ENCODE measurements around the gene AASDH.
A peak's percentile ranks its signal among the peaks of the same experiment; 100 is the strongest.

Gene AASDH

GRCh38 chr4:56416349-56416748, 29.1 kb upstream of the AASDH start:
- H3K4me3 ChIP-seq (ENCODE audit: low read length), result no peak overlapping the region
- no peaks in the 10 kb centered on the region for H3K36me3 ChIP-seq (ENCODE audit: control insufficient read depth, insufficient read depth, low read length)
- no peaks in the 10 kb centered on the region for H3K9me3 ChIP-seq (ENCODE audit: control insufficient read depth, low read length)
- H3K4me1 ChIP-seq (ENCODE audit: control insufficient read depth, insufficient read depth, low read length), result no peaks in the 10 kb centered on the region
- H3K27me3 ChIP-seq (ENCODE audit: control insufficient read depth, insufficient read depth, low read length), result no peaks in the 10 kb centered on the region
- H3K9ac ChIP-seq (ENCODE audit: low read length), result no peak overlapping the region

DNA sequence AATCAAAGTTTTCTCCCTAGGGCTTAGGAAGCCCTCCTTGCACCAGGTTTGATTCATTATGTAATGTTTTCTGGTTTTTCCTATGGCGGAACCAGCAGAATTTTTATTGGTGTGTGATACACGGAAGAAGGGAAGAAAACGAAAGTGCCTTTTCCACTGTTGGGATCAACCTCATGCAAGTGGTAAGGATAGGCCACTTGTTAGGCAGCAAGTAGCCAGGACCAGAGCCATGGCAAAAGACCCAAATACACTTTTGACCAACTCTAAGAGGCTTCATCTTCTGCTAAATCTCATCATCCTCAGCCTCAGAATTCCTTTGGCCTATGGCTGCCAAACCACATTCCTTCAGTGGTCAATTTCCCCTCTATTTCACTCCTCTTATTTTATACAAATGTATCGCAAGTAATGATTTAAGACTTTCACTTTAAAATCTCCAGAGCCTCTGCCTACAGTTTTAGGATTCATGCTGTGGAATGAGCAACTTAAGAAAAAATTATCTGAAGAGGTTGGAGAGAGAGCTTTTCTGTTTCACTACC, 26.9 kb upstream of the AASDH start:
- H3K9ac ChIP-seq (ENCODE audit: low read length), result no peak overlapping the region

GRCh38 chr4:56410247-56411062, 23.2 kb upstream of the AASDH start:
- H3K4me3 ChIP-seq (ENCODE audit: low read length), result no peak overlapping the region
- peak overlapping the region; percentile 18 for H3K9ac ChIP-seq (ENCODE audit: low read length)
- no peaks in the 10 kb centered on the region for H3K36me3 ChIP-seq (ENCODE audit: control insufficient read depth, insufficient read depth, low read length)
- H3K27me3 ChIP-seq (ENCODE audit: control insufficient read depth, insufficient read depth, low read length), result no peaks in the 10 kb centered on the region
- no peaks in the 10 kb centered on the region for H3K4me1 ChIP-seq (ENCODE audit: control insufficient read depth, insufficient read depth, low read length)
- no peaks in the 10 kb centered on the region for H3K9me3 ChIP-seq (ENCODE audit: control insufficient read depth, low read length)

More for the DNA sequence above, 26.9 kb upstream of the AASDH start:
- no peak overlapping the region for H3K4me3 ChIP-seq (ENCODE audit: low read length)
- no peaks in the 10 kb centered on the region for H3K36me3 ChIP-seq (ENCODE audit: control insufficient read depth, insufficient read depth, low read length)
- no peaks in the 10 kb centered on the region for H3K9me3 ChIP-seq (ENCODE audit: control insufficient read depth, low read length)
- no peaks in the 10 kb centered on the region for H3K27me3 ChIP-seq (ENCODE audit: control insufficient read depth, insufficient read depth, low read length)
- no peaks in the 10 kb centered on the region for H3K4me1 ChIP-seq (ENCODE audit: control insufficient read depth, insufficient read depth, low read length)

DNA sequence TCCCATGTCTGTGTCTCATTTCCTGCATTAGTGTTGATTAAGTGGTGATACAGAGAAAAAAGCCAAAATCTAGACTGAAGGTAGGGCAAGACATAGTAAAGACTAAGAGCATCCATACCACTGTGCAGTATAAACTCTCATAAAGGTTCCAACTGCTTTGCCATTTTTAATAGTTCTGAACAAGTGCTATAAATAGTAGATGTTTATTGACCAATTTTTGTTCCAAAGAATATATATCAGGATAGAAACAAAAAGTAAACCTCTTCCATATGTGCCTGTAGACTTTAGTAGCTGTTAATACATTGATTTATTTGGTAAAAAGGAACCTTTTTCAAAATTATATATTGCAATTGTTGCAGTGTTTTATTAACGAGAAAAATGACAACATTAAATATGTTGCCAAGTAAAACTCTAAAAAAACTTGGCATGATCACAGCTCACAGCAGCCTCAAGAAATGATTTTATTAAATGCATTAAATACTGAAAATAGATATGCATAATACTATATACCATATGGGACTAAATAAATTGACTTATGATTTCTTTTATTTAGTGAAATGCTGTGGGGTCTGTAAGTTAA, 22.3 kb upstream of the AASDH start:
- Histone ChIP-seq H3K4me3 (ENCODE audit: low read length) (no peak overlapping the region), H3K4me1 (ENCODE audit: control insufficient read depth, insufficient read depth, low read length) (no peaks in the 10 kb centered on the region), H3K36me3 (ENCODE audit: control insufficient read depth, insufficient read depth, low read length) (no peaks in the 10 kb centered on the region), H3K9ac (ENCODE audit: low read length) (no peak overlapping the region), H3K27me3 (ENCODE audit: control insufficient read depth, insufficient read depth, low read length) (no peaks in the 10 kb centered on the region), H3K9me3 (ENCODE audit: control insufficient read depth, low read length) (no peaks in the 10 kb centered on the region)

GRCh38 chr4:56408978-56409377, 21.7 kb upstream of the AASDH start:
- H3K4me3 ChIP-seq (ENCODE audit: low read length), result no peak overlapping the region
- no peaks in the 10 kb centered on the region for H3K9me3 ChIP-seq (ENCODE audit: control insufficient read depth, low read length)
- H3K36me3 ChIP-seq (ENCODE audit: control insufficient read depth, insufficient read depth, low read length), result no peaks in the 10 kb centered on the region
- H3K27me3 ChIP-seq (ENCODE audit: control insufficient read depth, insufficient read depth, low read length), result no peaks in the 10 kb centered on the region
- H3K9ac ChIP-seq (ENCODE audit: low read length), result no peak overlapping the region
- H3K4me1 ChIP-seq (ENCODE audit: control insufficient read depth, insufficient read depth, low read length), result no peaks in the 10 kb centered on the region

DNA sequence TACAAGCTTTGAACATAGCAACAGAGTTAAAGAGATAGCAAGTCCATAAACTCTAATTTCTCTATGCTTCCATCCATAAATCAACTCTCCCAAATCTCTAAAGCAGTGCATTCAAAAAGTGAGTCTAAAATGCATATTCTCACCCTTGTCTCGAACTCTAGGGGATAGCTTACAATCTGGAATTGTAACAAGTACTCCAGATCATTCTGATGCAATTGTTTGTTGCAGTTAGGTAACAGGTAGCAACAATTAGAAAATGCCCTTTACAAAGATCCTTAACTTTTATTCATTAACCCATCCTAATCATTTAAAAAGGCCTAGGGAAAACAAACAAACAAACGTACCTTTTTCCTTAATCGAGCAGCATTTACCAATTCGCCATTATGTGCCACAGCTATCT, 18.9 kb upstream of the AASDH start:
- no peaks in the 10 kb centered on the region for H3K27me3 ChIP-seq (ENCODE audit: control insufficient read depth, insufficient read depth, low read length)
- H3K9me3 ChIP-seq (ENCODE audit: control insufficient read depth, low read length), result no peaks in the 10 kb centered on the region
- no peak overlapping the region for H3K9ac ChIP-seq (ENCODE audit: low read length)
- H3K36me3 ChIP-seq (ENCODE audit: control insufficient read depth, insufficient read depth, low read length), result no peaks in the 10 kb centered on the region
- no peaks in the 10 kb centered on the region for H3K4me1 ChIP-seq (ENCODE audit: control insufficient read depth, insufficient read depth, low read length)
- H3K4me3 ChIP-seq (ENCODE audit: low read length), result no peak overlapping the region

GRCh38 chr4:56405016-56405415, 17.7 kb upstream of the AASDH start:
- no peaks in the 10 kb centered on the region for H3K9me3 ChIP-seq (ENCODE audit: control insufficient read depth, low read length)
- H3K4me3 ChIP-seq (ENCODE audit: low read length), result no peak overlapping the region
- no peaks in the 10 kb centered on the region for H3K4me1 ChIP-seq (ENCODE audit: control insufficient read depth, insufficient read depth, low read length)
- no peaks in the 10 kb centered on the region for H3K36me3 ChIP-seq (ENCODE audit: control insufficient read depth, insufficient read depth, low read length)
- no peaks in the 10 kb centered on the region for H3K27me3 ChIP-seq (ENCODE audit: control insufficient read depth, insufficient read depth, low read length)
- no peak overlapping the region for H3K9ac ChIP-seq (ENCODE audit: low read length)

- H3K4me1 ChIP-seq (ENCODE audit: control insufficient read depth, insufficient read depth, low read length), result no peaks in the 10 kb centered on the region
- no peaks in the 10 kb centered on the region for H3K27me3 ChIP-seq (ENCODE audit: control insufficient read depth, insufficient read depth, low read length)
- H3K9ac ChIP-seq (ENCODE audit: low read length), result no peak overlapping the region
- no peaks in the 10 kb centered on the region for H3K9me3 ChIP-seq (ENCODE audit: control insufficient read depth, low read length)
- no peaks in the 10 kb centered on the region for H3K36me3 ChIP-seq (ENCODE audit: control insufficient read depth, insufficient read depth, low read length)
- no peak overlapping the region for H3K4me3 ChIP-seq (ENCODE audit: low read length)
Measured at GRCh38 chr4:56400560-56400959, 13.3 kb upstream of the AASDH start.

- H3K36me3 ChIP-seq (ENCODE audit: control insufficient read depth, insufficient read depth, low read length), result no peaks in the 10 kb centered on the region
- H3K9ac ChIP-seq (ENCODE audit: low read length), result no peak overlapping the region
- H3K27me3 ChIP-seq (ENCODE audit: control insufficient read depth, insufficient read depth, low read length), result no peaks in the 10 kb centered on the region
- H3K4me3 ChIP-seq (ENCODE audit: low read length), result no peak overlapping the region
- H3K9me3 ChIP-seq (ENCODE audit: control insufficient read depth, low read length), result no peaks in the 10 kb centered on the region
- peaks cover 5% of the 10 kb centered on the region for H3K4me1 ChIP-seq (ENCODE audit: control insufficient read depth, insufficient read depth, low read length)
Measured at GRCh38 chr4:56391270-56391669, 4.0 kb upstream of the AASDH start.

DNA sequence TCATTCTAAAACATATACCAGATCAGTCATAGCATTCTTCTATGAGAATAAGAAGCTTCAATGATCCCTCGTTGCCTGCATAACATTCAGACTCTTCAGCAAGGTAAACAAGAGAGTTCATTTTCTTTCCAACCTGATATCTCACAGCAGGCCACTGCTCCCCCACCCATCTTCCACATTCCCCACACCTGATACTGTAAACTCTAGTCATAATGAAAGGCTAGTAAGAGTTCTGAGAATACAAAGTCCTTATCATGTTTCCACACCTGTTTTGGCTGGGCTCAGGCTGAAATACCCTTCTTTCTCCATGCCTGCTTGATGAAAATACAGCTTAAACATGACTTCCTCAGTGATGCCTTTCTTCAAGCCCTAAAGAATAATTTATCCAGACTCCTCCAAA, 2.3 kb upstream of the AASDH start:
- H3K27me3 ChIP-seq (ENCODE audit: control insufficient read depth, insufficient read depth, low read length), result no peaks in the 10 kb centered on the region
- no peak overlapping the region for H3K9ac ChIP-seq (ENCODE audit: low read length)
- peaks cover 5% of the 10 kb centered on the region for H3K4me1 ChIP-seq (ENCODE audit: control insufficient read depth, insufficient read depth, low read length)
- H3K9me3 ChIP-seq (ENCODE audit: control insufficient read depth, low read length), result no peaks in the 10 kb centered on the region
- H3K4me3 ChIP-seq (ENCODE audit: low read length), result no peak overlapping the region
- no peaks in the 10 kb centered on the region for H3K36me3 ChIP-seq (ENCODE audit: control insufficient read depth, insufficient read depth, low read length)

DNA sequence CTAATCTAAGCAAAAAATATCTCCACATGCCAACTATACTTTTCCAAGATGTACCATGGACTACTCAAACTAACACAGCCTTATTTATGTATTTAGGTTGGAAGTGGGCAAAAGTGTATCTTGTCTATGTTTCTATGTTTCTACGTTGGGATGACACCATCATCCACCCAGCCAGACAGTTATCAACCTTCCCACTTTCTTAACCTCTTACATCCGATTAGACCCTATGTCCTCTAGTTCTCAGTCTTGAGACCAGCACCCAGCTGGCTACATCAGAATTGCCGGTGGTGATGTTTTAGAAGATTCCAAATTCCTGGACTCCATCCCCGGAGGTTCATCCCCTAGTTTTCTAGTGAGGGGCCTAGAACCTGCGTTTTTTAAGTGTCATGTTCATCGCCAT, 1.0 kb upstream of the AASDH start:
- Histone ChIP-seq H3K9me3 (ENCODE audit: control insufficient read depth, low read length) (no peaks in the 10 kb centered on the region), H3K9ac (ENCODE audit: low read length) (peak overlapping the region; percentile 95), H3K27me3 (ENCODE audit: control insufficient read depth, insufficient read depth, low read length) (no peaks in the 10 kb centered on the region), H3K4me1 (ENCODE audit: control insufficient read depth, insufficient read depth, low read length) (peaks cover 5% of the 10 kb centered on the region), H3K4me3 (ENCODE audit: low read length) (peak overlapping the region; percentile 83), H3K36me3 (ENCODE audit: control insufficient read depth, insufficient read depth, low read length) (no peaks in the 10 kb centered on the region)

DNA sequence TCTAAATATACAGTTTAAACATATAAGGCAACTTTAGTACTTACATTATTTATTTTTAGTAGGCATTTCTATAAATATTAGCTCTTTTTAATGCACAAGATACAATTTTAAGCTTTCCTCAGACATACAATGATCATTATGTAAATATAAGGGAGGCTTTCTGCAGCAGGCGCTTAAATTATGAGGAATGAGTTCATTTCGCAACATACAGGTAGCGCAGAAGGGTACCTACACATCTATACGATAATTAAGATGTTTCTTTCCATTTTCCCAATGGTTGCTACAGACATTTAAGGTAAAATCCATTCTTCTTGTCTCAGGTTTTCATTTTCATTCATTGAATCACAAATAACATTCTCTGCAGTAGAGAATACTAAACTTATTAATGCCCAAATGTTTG, 1.2 kb downstream of the AASDH start:
- H3K27me3 ChIP-seq (ENCODE audit: control insufficient read depth, insufficient read depth, low read length), result no peaks in the 10 kb centered on the region
- H3K9me3 ChIP-seq (ENCODE audit: control insufficient read depth, low read length), result no peaks in the 10 kb centered on the region
- H3K9ac ChIP-seq (ENCODE audit: low read length), result no peak overlapping the region
- H3K36me3 ChIP-seq (ENCODE audit: control insufficient read depth, insufficient read depth, low read length), result no peaks in the 10 kb centered on the region
- no peak overlapping the region for H3K4me3 ChIP-seq (ENCODE audit: low read length)
- peaks cover 5% of the 10 kb centered on the region for H3K4me1 ChIP-seq (ENCODE audit: control insufficient read depth, insufficient read depth, low read length)
